WERI-Rb-1 (cell line): ENCODE measurements around the gene IFITM1.
"Not testable (repeated sequence)": the region's sequence is repeated elsewhere in the genome, so short reads cannot be mapped to it uniquely, and the experiment has no call there.

Experiments used
- DNase-seq: peaks from one replicate; pipeline ENCODE4 v3.0.0-alpha.2; 2020
- H3K27ac ChIP-seq: fragments of 250-450 bp; sonication (Bioruptor Pico); 2 replicates; pipeline ENCODE4 v1.5.1; 2020; ENCODE audit warnings: mild to moderate bottlenecking, moderate library complexity
- H3K27me3 ChIP-seq: fragments of 250-450 bp; sonication (Bioruptor Pico); 2 replicates; pipeline ENCODE4 v1.5.1; 2021; ENCODE audit warnings: mild to moderate bottlenecking, low read depth, moderate library complexity; ENCODE audit not compliant: insufficient read depth, severe bottlenecking
- H3K36me3 ChIP-seq: fragments of 250-450 bp; sonication (Bioruptor Pico); 2 replicates; pipeline ENCODE4 v1.5.1; 2020; ENCODE audit warnings: mild to moderate bottlenecking, moderate library complexity
- H3K4me3 ChIP-seq: 2 replicates; pipeline ENCODE4 v1.5.1; 2011; ENCODE audit warnings: low read depth, mild to moderate bottlenecking, control low read depth, low read length
- H3K9me3 ChIP-seq: fragments of 250-450 bp; sonication (Bioruptor Pico); 2 replicates; pipeline ENCODE4 v1.5.1; 2021; ENCODE audit warnings: mild to moderate bottlenecking, moderate library complexity; ENCODE audit not compliant: severe bottlenecking
- CTCF ChIP-seq: IDR thresholded peaks from 2 replicates; pipeline ENCODE4 v1.5.1; 2011; ENCODE audit warnings: low read depth, mild to moderate bottlenecking, control low read depth, inconsistent platforms, low read length

Gene IFITM1

GRCh38 chr11:362642-363442 lies 49.0 kb downstream of the IFITM1 start:
- Histone ChIP-seq H3K36me3 (no peaks in the 10 kb centered on the region), H3K27ac (peak overlapping the region; percentile 63), H3K9me3 (no peaks in the 10 kb centered on the region), H3K4me3 (no peak overlapping the region), H3K27me3 (no peaks in the 10 kb centered on the region)
- DNase-seq, result peak; percentile 44
- no peak for TF ChIP-seq CTCF

- H3K9me3 ChIP-seq, H3K4me3 ChIP-seq, H3K27me3 ChIP-seq, H3K36me3 ChIP-seq, H3K27ac ChIP-seq, DNase-seq: not testable (repeated sequence)
These were observed 49.6 kb downstream of the IFITM1 start for GRCh38 chr11:363443-363805.

- Histone ChIP-seq H3K36me3 (no peaks in the 10 kb centered on the region), H3K4me3 (no peak overlapping the region), H3K27me3 (no peaks in the 10 kb centered on the region), H3K9me3 (no peaks in the 10 kb centered on the region), H3K27ac (peak overlapping the region; percentile 80)
- TF ChIP-seq CTCF, result peak; percentile 85
- peak; percentile 87 for DNase-seq
These were observed 50.3 kb downstream of the IFITM1 start for GRCh38 chr11:363948-364761.
